ENCODE measurements around the gene APOA4.

- TF ChIP-seq, protein P1, sequence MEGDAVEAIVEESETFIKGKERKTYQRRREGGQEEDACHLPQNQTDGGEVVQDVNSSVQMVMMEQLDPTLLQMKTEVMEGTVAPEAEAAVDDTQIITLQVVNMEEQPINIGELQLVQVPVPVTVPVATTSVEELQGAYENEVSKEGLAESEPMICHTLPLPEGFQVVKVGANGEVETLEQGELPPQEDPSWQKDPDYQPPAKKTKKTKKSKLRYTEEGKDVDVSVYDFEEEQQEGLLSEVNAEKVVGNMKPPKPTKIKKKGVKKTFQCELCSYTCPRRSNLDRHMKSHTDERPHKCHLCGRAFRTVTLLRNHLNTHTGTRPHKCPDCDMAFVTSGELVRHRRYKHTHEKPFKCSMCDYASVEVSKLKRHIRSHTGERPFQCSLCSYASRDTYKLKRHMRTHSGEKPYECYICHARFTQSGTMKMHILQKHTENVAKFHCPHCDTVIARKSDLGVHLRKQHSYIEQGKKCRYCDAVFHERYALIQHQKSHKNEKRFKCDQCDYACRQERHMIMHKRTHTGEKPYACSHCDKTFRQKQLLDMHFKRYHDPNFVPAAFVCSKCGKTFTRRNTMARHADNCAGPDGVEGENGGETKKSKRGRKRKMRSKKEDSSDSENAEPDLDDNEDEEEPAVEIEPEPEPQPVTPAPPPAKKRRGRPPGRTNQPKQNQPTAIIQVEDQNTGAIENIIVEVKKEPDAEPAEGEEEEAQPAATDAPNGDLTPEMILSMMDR (conservative IDR thresholded peaks at IDR 0.05; ENCODE audit: low read depth in 2 of 2): no peak
- TF ChIP-seq REST (IDR thresholded peaks at IDR 0.05; ENCODE audit: unreplicated experiment): no peak
- TF ChIP-seq EZH2 (IDR thresholded peaks at IDR 0.05; ENCODE audit: low read depth, unreplicated experiment): no peak
- TF ChIP-seq CREB1 (CRISPR knock-in tag; IDR thresholded peaks at IDR 0.05; ENCODE audit: low read depth): no peak
- TF ChIP-seq EZH2phosphoT487 (IDR thresholded peaks at IDR 0.05; ENCODE audit: unreplicated experiment): no peak
- TF ChIP-seq POLR2AphosphoS5 (IDR thresholded peaks at IDR 0.05; ENCODE audit: low read depth): no peak
- TF ChIP-seq ZNF114 (CRISPR knock-in tag; IDR thresholded peaks at IDR 0.05): no peak
- no peak for TF ChIP-seq ZNF462 (CRISPR knock-in tag; IDR thresholded peaks at IDR 0.05)
- no peak for TF ChIP-seq JUNB (IDR thresholded peaks at IDR 0.05; ENCODE audit: unreplicated experiment)
- TF ChIP-seq STAT1 (IDR thresholded peaks at IDR 0.05; ENCODE audit: unreplicated experiment): no peak
These were observed 8.6 kb downstream of the APOA4 start for GRCh38 chr11:116814502-116814901.
